NCI-H2107 treated with DMSO at 0.1 percent for 48 hours (cell line): ENCODE measurements around the gene ITPRIP.

Experiments
- DNase-seq: peaks from one replicate; lab custom pipeline; 2025; ENCODE audit not compliant: unreplicated experiment; lab: John Stamatoyannopoulos, UW

Gene ITPRIP

DNA sequence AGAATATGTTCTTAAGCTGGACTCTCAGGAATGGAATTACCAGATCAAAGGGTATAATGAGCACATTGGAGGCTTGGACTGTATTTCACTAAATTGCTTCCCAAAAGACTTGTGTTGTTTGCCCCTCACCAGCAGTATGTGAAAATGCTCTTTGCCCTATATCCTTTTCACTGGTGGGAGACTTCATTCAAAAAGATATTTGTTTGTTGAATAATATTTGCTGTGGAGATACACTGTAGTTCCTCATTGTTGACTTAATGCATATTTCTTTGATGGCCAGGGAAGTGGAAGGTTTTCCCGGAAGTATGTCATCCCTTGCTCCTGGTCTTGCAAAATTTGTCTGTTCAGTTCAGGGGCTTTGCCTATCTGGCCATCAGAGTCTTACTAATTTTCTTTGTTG is 49.9 kb downstream of the ITPRIP start:
- DNase-seq: no peak

DNA sequence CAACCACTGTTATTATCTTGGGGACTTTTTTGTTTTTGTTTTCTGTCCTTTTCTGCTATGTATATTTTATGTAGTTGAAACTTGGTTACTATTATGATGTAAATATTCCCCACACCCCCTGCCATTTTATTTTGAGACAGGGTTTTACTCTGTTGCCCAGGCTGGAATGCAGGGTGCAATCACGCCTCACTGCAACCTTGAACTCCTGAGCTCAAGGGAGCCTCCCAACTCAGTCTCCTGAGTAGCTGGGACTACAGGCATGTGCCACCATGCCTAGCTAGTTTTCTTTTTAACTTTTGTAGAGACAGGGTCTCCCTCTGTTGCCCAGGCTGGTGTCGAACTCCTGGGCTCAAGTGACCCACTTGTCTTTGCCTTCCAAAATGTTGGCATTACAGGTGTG is 51.3 kb downstream of the ITPRIP start:
- DNase-seq: no peak

DNA sequence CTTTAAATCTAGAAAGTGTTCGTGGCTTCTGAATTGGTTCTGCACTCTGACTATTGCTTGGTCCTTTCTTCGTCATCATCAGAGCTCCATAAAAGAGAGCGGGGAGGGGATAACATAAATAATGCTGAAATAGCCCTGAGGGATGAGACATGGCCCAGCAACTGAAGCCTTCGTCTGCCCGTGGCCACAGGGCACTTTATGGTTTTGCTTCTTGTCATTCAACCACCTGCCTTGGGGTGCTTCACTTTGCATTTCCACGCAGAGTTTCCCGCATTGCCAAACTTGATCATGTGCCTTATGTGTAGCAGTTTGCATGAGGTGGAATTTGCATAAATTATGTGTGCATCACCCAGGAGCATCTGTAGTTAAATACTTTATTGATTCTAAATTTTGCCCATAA is 53.4 kb downstream of the ITPRIP start:
- no peak for DNase-seq

DNA sequence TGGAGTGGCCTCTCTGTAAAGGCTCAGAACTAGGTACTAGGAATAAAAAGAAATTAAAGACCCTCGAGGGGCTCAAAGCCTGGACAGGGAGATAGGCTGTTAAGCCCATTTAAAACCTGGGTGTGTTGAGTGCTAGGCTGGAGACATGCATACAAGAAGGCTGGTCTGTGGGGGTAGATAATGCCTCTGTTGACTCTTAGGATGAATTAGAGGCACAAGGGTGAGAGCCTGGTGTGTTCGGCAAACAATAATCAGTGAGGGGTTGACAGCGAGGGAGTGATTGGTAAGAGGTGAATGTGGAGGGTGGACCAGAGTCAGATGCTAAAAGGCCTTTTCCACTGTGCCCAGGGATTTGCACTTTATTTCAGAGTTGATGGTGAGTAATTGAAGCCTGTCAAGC is 56.6 kb downstream of the ITPRIP start:
- no peak for DNase-seq

DNA sequence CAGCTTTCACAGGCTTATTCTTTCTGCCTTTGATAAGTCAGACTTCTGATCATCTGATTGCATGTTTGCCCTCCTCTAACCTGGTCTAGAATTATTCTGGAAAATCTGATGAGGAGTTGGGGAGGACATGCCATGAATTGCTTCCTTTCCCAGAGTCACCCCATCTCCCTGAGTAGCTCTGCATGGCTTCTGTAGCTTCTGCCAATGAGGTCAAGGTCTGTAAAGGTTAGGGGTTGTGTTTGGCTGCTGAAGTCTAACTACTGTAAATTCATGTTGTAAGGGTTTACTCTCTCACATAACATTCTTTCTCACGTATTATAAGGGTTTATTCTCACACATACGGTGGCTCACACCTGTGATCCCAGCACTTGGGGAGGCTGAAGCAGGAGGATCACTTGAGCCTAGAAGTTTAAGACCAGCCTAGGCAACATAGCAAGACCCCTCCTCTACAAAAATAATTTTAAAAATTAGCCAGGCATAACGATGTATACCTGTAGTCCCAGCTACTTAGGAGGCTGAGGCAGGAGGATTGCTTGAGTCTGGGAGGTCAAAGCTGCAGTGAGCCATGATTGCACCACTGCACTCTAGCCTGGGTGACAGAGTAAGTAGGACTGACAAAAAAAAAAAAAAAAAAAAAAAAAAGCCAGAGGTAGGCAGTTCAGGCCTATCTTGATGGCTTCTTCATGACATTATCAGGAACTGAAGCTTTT is 58.6 kb downstream of the ITPRIP start:
- DNase-seq: no peak

DNA sequence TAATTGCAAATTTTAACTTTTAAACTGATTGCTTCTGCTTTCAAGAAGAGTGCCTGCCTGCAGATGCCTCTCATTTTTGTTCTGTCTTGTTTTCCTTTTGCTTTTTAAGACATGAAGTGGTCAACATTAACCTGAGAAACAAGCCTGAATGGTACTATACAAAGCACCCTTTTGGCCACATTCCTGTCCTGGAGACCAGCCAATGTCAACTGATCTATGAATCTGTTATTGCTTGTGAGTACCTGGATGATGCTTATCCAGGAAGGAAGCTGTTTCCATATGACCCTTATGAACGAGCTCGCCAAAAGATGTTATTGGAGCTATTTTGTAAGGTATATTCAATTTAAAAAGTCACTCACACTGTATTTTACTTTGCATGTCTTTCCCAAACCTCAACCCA is 60.5 kb downstream of the ITPRIP start:
- no peak for DNase-seq

DNA sequence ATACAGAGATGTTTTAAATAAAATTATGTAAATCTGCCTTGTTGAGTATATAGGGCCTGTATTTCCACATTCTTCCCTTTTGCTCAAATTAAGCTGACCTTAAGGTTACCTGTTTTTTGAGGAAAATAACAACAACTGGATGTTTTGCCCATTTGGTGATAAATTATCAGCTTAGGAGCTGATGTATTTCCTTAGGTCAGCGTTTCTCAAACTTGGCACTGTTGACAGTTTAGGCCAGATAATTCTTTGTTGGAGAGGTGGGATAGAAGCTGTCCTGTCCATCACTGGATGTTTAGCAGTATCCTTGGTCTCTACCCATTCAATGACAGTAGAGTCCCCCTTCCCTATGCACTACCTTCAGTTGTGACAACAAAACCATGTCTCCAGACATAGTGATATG is 62.1 kb downstream of the ITPRIP start:
- no peak for DNase-seq

DNA sequence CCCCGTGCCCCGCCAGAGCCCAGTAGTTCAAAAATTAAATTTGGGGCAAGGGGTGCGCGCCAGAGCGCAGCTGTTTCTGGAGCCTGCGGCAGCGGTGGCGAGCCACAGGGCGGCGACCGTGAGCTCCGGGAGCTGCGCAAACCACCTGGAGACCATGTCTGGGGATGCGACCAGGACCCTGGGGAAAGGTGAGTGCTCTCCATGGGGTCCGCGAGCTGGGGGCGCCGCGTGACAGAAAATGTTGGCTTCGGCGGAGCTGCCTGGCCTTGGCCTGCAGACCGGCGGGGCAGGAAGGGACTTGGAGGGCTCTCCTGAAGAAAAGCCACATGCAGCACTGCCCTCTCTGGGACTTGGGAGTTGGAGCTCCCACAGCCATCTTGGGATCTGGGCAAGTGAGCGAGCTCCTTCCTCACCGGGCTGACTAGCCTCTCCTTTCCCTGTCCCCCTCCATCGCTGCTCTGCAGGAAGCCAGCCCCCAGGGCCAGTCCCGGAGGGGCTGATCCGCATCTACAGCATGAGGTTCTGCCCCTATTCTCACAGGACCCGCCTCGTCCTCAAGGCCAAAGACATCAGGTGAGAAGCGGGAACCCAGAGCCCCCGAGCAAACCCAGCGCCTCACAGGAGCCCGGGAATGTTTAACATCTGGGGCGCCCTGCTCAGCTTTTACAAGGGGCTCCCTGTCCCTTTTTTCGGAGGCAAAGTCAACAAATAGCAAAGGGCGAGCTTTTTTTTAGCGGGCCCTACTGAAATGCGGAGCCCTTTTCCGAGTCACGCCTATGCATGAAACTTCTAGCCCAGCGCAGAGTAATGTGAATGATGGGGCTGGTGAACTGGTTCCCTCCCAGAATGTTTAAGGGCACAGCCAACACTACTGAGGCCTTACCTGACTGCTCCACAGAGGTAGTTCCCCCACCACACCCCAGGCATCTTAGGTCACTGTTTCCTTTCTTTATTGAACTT is 63.2 kb downstream of the ITPRIP start:
- no peak for DNase-seq

DNA sequence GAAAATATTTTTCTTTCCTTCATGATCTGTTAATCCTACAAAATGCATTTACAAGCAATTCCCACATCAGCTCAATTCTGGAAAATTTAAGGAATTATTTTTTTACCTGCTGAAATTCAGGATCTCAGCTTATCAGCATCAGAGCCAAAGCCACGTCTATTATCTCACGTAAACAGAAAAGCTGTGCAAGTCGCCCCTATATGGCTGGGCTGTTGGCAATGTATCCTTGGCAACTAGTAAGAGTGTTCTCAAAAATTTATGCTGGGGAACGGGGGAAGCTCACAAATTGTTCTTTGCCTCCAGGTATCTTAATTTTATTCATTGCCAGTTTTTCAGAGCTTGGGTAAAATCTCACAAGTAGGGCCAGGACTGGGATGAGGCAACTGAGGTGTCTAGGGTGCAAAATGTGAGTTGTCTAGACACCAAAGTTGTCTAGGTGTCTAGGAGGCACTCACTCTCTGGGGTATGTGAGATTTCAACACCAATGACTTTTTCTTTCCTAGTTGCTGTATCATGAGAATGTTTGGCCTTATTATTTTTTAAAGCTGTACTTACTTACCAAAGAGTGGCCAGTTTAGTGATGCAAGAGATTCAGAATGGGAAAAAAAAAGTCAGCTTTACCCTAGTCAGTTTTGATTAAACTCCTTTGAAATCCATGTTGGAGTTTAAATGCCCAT is 64.2 kb downstream of the ITPRIP start:
- no peak for DNase-seq

DNA sequence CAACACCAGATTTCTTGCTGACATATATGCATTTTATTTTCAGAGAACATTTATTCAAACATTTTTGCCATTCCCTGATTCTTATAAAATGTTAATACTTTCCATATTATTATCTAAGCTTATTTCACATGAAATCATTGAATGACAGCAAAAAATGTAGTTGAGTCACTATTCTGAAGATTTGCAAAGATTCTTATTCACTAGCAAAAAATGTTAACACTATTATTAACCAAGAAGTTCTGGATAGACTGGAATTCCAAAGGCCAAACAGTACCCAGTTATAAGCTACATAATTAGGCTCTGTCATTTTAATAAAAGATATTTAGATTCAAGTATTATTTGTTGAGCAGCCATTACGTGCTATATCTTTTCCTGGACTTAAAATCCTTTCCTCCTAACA is 65.0 kb downstream of the ITPRIP start:
- DNase-seq: no peak

DNA sequence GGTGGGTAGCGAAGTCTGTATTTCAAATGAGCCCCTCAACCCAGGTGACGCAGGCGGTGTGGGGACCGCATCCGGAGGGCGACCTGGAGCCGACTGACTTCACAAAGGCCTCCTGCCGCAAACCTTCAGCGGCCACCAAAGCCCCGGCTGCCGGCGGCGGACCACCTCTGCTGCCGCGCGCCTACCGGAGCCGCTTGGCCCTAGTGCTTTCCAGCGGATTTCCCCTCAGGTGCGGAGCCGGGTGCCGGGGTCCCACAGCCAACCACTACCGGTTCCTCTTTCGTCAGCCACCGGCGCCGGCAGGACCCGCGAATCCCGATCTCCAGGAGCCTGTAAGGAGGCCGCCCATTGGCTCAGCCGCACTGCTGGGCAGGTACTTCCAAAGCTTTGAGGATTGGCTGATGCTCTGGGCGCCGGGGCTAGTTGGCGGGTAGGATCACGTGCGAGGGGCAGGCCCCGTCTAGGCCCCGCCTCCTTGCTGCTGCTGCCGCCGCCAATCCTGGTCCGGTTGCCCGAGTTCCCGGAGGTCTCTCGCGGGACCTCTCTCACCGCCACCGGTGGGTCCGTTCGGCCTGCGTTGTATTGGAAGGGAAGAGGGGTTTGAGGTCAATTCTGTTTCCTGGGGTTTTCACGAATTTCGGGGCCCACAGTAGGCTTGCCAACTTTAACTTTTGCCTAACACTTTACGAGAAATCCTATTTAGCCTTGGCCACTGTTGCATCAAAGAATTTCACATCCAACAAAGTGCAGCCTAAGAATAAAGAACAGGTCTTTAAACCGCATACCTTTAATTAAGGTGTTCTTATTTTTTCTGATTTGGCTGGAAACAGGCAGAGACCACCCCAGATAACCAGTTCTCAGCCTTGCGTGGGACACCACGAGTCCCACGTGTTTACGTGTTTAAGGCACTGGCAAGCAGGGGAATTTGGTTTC is 69.3 kb downstream of the ITPRIP start, which contains the start of gene GSTO2:
GSTO2 (plus strand) TSS at position 472 of the 933 bp plus-strand sequence. CDS start 5,732 bp downstream, outside the sequence.
- peak; percentile 85 for DNase-seq

DNA sequence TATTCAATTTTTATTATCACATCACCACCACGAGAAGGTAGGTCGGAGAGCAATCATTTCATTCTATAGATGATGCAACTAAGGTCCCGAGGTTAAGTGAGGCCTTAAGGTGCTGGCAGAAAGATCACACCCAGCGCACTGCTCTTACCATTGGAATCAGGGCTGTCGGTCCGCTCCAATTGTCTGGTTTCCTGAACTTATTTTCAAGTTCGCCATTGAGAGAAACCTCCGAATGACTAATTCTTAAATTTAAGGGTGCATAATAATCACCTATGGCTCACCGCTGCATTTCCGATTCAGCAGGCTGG is 69.9 kb downstream of the ITPRIP start:
- no peak for DNase-seq

DNA sequence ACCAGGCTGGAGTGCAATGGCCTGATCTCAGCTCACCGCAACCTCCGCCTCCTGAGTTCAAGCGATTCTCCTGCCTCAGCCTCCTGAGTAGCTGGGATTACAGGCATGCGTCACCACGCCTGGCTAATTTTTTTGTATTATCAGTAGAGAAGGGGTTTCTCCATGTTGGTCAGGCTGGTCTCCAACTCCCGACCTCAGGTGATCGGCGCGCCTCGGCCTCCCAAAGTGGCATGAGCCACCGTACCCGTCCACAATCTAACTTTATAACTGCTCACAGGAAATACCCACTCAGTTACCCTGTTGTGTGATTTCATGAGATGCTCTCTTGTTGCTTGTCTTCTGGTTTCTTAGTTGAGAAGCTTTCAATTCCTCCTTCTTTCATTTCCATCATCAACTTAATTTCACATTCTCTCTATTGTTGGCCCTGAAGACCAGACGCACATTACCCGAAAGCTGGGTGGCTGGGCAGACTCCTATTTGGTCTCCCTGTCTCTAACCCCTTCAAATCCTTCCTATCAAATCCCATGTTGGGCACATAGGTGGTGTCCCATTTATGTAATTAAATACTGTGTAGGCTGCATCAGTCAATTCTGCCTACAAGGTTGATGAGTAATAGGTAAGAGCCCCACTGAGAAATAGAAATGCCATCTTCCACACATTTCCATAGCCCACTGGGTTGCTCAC is 70.4 kb downstream of the ITPRIP start:
- no peak for DNase-seq

DNA sequence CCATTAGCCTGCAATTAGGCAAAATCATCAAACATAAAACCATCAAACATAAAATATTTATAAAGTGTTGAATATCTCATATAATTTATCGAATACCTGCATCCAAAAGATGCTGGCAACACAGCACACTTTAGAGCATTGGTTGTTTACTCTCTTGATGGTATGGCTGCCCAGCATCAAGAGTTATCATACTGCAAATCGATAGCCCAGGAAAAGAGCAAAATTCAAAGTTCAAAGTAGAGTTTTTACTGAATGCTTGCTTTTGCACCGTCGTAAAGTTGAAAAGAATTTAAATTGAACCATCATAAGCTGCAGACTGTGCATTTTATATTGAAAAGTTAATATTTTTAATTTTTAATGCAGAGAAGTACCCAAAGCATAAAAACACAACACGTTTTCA is 73.5 kb downstream of the ITPRIP start:
- DNase-seq: no peak

DNA sequence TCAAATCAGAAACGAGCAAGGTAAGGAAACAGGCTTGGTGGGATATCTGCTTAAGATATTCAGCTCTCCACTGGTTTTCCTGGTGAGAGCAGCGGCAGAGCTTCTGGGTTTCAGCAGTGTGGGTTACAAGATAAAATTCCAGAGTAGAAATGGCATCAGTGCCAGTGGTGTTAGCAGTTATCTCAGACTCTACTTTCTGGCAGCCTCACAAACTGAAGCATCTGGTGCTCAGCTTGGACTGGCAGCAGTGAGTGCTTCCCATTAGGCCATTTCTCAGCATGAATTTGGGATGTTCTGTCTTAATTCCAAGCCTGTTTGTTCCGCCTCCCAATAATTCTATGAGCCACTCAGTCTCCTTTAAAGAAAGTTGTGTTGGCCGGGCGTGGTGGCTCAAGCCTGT is 76.2 kb downstream of the ITPRIP start:
- no peak for DNase-seq

DNA sequence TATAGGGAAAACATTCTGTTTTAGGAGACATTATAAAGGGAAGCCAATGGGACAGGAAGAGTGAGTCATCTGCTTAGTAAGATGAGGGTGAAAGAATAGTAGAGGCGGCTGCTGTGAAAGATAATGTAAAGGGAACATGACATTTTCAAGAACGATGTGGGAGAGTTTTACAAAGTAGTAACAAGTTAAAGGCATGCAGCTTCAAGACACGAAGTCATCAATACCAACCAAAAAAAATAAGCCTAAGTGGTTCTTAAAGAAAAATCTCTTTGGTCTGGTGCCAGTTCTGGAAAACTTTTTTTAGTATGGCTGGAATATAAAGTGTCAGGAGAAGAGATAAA is 77.5 kb downstream of the ITPRIP start:
- no peak for DNase-seq

DNA sequence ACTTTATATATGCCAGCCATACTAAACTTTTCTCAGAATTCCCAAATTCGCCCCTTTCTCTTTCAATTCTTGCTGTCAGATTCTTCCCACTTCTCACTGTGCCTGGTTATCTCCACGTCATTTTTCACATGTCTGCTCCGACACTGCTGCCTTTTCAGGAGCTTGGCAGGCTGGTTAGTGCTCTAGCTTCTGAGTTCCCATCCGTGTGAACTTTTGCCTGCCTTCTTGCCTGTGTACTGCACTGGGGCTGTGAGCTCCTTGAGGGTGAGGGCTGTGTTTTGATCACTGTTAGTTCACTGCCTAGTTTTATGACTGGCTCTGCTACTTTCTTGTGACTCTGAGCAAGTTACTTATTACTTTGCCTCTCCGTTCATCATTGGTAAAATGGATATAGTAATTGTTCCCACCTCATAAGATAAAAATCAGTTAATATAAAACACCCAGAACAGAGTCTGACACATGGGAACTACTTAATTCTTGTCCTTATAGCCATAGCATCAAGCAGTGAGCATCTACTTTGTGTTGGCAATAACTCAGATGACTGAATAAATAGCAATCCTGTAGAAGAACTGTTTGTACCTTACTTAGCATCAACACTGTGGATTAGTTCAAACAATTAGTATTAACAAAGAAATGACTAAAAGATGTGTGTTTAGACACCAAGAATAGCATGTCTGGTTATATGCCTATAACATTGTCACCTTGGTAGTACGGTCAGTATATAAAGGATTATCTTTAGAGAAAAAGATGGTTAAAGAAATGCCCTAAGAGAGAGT is 78.1 kb downstream of the ITPRIP start:
- no peak for DNase-seq
